ENCODE measurements around the gene BTG4. TPM values are rescaled to one million over a fixed set of nuclear protein-coding genes. Genes with fewer than 3 reads are reported as not detected.

The BTG4 gene
- total and polyA plus RNA-seq, 12 donors = not detected

GRCh38 chr11:111456859-111457730 lies 55.1 kb downstream of the BTG4 start:
- no peaks in the 10 kb centered on the region for H3K9me3 ChIP-seq (replicated peaks in 1 of 3)
- TF ChIP-seq CTCF (IDR thresholded peaks at IDR 0.05) = no peak
- no peaks in the 10 kb centered on the region for H3K36me3 ChIP-seq (replicated peaks in 1 of 2)
- intact Hi-C loops (cut with DNase I) = no loop called here
- DNase-seq = no peak
- no peak overlapping the region for H3K27ac ChIP-seq
- no peak overlapping the region for H3K4me3 ChIP-seq
- H3K27me3 ChIP-seq = no peaks in the 10 kb centered on the region
- H3K4me1 ChIP-seq (replicated peaks in 1 of 2) = no peaks in the 10 kb centered on the region
- WGBS, 4 donors = 83 to 89% (median 87%) methylated on average over 4 to 11 of the region's 11 CpGs

DNA sequence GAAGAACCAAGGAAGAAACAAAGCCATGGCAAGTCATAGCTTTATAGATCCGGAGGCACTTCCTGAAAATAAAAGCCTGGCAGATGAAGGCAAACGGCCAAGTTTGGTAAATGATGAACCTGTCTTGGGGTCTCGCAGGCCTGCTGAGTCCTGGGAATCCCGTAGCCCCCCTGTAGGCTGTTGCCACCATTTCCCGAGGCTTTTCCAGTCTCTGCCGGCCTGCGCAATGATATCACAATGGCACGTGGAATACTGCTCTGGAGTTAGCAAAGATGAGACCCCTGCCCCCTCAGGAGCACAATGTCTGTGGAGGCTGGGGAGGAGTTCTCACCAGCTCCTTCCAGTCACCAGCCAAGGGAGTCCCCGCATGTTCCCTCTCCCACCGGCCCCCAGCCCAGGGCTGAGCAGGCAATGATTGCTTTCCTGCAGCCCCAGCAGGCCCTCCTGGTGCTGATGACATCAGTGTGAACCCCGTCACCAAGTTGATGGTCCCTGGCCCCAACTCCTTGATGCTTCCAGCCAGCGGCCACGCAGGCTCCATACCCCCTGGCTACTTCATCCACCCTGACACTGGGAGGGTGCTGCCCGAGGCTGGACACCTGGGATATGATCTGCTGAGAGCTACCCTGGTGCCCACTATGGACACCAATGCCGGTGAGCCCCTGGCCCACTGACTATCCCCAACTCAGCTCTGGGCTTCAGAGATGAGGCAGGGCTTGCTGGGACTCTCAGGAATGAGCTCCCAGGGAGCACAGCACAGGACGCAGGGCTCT lies 55.9 kb downstream of the BTG4 start:
- no peak overlapping the region for H3K4me3 ChIP-seq
- no peaks in the 10 kb centered on the region for H3K36me3 ChIP-seq (replicated peaks in 1 of 2)
- TF ChIP-seq POLR2A (IDR thresholded peaks at IDR 0.05) = no peak
- TF ChIP-seq CTCF (IDR thresholded peaks at IDR 0.05) = no peak
- DNase-seq = no peak
- H3K9me3 ChIP-seq (replicated peaks in 1 of 3) = no peaks in the 10 kb centered on the region
- H3K27me3 ChIP-seq = peaks cover under 1% of the 10 kb centered on the region
- H3K4me1 ChIP-seq (replicated peaks in 1 of 2) = no peaks in the 10 kb centered on the region
- 68 to 89% (median 83%) methylated on average over 8 to 16 of the region's 16 CpGs for WGBS, 4 donors
- intact Hi-C loops (cut with DNase I) = no loop called here
- H3K27ac ChIP-seq = no peak overlapping the region

GRCh38 chr11:111455291-111456085 lies 56.7 kb downstream of the BTG4 start:
- Histone ChIP-seq H3K4me3 (no peak overlapping the region), H3K27ac (no peak overlapping the region), H3K36me3 (replicated peaks in 1 of 2) (no peaks in the 10 kb centered on the region), H3K9me3 (replicated peaks in 1 of 3) (no peaks in the 10 kb centered on the region), H3K4me1 (replicated peaks in 1 of 2) (no peaks in the 10 kb centered on the region), H3K27me3 (peaks cover 2% of the 10 kb centered on the region)
- intact Hi-C loops (cut with DNase I) = no loop called here
- DNase-seq = no peak
- TF ChIP-seq CTCF (IDR thresholded peaks at IDR 0.05) (no peak), POLR2A (IDR thresholded peaks at IDR 0.05) (no peak)
- 69 to 80% (median 76%) methylated on average over 9 to 21 of the region's 21 CpGs for WGBS, 4 donors
